ENCODE data around the gene DNAAF5.

DNAAF5 gene

DNA sequence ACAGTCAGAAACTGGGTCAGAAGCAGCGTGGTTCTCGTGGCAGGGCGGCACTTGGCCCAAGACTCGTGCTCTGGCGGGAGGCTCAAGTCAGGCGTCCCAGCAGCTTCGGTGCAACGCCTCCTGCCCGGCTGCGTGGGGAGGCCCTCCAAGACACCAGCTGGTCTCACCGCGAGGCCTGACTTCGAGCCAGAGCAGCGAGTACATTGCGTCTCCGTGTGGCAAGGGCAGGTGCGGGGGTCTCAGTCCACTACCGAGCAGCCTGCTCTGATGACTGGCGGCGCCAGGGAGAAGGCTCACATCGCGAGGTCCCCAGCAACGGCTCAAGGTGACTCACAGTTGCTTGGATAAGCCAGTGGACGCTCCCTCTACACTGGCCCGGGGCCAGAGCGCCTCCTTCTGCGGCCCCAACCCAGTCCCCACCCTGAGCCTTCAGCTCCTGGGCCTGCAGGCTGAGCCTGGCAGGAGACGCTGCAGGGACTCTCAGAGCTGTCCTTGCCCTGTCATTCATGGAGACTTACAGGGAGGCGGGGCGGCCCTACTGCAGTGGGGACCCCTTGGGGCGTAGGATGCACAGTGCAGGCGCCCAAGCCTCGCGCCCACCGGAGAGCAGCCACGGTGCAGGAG is 42.5 kb downstream of the DNAAF5 start:
- no peak for DNase-seq (ENCODE audit: low read depth)

DNA sequence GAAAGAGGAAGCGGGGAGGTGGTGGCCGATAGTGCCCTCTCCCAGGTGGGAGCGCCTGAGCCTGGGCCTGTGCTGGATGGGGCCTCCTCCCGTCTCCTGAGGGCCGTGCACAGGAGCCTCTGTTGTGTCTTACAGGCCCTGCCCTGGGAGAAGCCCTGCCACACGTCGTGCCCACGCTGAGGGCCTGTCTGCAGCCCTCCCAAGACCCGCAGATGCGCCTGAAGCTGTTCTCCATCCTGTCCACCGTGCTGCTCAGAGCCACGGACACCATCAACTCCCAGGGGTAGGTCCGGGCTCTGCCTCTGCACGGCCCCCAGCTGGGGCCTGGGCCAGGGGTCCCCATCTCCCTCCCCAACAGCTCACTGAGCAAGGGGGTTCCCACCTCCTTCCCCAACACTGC is 43.8 kb downstream of the DNAAF5 start:
- DNase-seq (ENCODE audit: low read depth): no peak

- no peak for DNase-seq (ENCODE audit: low read depth)
Measured at GRCh38 chr7:770741-771166, 44.3 kb downstream of the DNAAF5 start.

- no peak for DNase-seq (ENCODE audit: low read depth)
Measured at GRCh38 chr7:771234-772004, 44.9 kb downstream of the DNAAF5 start.

- DNase-seq (ENCODE audit: low read depth): no peak
Measured at GRCh38 chr7:772005-772294, 45.5 kb downstream of the DNAAF5 start.

DNA sequence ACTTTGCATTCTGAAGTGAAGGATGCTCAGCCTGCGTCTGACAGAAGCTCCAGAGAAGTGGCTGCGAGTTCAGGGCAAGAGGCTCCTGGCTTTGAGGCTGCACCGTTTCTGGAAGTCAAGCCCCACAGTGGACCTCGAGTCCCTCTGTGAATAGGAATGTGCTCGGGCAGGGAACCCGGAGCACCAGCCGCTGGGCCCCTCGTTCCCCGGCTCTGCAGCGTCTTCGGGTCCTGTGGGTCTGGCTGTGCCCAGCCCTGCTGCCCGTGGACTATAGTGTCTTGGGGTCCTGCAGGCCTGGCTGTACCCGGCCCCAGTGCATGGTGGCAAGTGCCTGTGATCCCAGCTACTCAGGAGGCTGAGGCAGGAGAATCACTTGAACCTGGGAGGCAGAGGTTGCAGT is 45.9 kb downstream of the DNAAF5 start:
- DNase-seq (ENCODE audit: low read depth): no peak

DNA sequence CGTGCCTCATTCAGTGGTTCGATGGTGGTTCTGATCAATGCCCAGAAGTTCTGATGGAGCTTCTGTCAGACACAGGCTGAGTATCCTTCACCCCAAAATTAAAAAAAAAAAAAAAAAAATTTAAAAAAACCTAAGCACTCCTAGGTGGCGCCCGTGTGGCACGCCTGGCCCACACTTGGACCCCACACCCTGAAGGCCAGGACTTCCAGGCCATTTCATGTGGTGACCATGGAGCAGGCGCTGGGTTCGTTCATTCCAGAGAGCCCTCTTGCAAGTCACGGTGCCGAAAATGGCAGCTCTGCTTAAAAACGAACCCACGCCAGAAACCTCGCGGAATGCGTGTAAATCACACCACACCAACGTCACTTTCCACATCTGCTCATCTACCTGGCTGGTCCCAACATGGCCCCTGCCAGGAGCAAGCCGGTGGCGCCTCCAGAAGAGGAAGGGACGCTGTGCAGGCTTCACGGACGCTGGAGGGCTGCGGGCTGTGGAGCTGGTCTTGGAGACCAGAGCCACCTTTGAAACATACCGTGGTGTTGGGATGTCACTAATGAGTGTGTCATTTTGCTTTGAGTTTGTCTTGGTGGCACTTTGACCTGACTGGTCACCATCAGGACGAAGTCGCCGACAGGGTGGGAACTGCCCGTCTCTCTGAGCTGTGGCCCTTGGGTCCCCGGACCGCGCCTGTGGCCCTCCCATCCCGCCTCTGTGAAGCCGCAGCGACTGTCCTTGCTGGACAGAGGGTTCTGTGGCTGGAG is 46.5 kb downstream of the DNAAF5 start:
- DNase-seq (ENCODE audit: low read depth): no peak

GRCh38 chr7:773622-773915 is 47.1 kb downstream of the DNAAF5 start:
- DNase-seq (ENCODE audit: low read depth): no peak

DNA sequence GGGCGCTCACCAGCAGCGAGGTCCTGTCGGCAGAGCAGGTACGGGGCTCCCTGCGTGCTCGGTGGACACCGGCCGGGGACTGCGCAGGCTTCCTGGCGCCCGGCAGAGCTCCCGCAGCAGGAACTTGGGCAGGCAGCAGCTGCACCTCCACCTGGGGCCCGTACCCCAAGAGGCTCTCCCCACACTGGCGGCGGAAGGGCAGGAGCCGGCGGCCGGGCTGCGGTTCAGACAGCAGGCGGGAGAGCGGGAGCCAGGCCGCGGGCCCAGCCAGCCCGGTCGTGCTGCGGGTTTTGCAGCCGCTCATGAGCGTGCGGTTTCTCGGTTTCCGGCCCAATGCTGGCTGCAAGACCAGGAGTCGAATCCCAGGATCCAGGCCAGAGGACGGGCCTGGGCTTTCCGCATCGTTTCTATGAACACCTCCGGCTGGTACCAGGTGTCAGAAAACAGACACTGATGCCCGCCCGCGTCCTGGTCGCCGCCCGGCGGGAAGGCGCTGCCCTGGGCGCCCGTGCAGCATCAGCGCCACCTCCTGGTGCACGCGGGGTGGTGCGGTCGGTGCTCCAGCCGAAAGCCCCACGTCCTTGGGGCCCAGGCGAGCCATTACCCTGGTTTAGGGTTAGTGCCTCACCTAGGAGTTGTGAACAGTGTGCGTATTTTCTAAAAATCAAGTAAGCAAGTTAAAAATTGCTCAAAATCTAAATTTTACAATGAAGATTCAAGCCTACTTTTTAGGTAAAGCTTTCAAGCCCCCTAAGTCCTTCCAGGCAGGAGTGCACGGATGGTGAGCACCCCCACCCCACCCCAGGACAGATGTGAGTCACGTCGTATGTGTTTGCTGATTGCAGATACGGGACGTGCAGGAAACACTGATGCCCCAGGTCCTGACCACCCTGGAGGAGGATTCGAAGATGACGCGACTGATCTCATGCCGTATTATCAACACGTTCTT is 47.9 kb downstream of the DNAAF5 start:
- no peak for DNase-seq (ENCODE audit: low read depth)

DNA sequence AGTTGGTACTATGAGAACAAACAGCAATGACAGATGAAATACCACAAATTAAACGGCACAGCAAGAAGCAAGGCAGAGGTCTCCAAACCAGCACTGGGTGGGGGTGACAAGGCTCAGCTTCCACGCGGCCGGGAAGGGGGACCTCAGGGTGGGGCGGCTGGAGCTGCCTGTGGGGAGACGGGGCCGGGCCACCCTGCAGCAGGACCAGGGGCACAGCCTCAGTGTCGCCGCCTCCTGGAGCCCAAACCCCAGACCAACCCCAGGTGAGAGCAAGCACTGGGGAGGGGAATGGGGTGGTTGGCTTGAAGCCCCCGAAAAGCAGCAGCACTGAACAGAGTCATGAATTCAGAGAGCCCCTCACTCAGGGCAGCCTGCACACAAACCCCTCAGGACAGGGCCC is 49.9 kb downstream of the DNAAF5 start:
- DNase-seq (ENCODE audit: low read depth): no peak

DNA sequence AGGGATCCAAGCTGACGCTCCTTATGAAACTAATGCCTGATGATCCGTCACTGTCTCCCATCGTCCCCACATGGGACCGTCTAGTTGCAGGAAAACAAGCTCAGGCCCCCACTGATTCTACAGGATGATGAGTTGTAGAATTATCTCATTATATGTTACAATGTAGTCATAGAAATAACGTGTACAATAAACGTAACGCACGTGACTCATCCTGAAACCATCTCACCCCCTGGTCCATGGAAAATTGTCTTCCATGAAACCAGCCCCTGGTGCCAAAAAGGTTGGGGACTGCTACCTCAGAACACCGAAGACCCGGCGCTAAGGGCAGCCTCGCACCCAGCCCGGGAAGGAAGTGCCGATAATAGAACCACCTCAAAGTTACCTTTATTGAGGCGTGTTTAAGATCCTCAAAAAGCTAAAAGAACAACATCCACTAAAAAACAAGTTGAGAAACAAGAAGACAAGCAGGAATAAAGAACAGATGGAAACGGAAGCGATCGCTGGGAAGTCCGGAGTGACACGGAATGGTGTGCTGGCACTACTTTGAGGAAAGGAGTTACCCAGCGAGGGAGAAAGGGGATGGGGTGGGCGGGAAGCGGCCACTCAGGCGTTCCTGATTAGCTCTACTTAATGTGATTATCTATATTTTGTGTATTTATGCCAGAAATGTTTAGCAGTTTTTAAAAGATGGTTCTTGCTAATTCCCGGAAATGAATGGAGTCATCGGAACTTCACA is 50.7 kb downstream of the DNAAF5 start:
- no peak for DNase-seq (ENCODE audit: low read depth)

DNA sequence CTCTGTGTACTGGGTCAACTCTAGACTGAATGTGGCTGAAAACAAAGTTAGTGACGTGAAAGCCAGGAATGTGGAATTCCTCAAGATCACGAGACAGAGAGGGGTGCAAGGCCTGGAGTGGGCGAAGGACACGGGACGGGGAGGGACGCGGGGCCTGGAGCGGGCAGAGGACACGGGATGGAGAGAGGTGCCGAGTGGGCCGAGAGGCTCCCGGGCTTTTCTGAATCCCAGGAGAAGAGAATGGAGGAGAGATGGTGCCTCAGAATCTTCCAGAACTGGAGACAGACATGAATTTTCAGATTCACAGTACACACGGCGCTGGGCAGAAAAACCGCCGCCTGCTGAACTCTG is 51.2 kb downstream of the DNAAF5 start:
- no peak for DNase-seq (ENCODE audit: low read depth)

DNA sequence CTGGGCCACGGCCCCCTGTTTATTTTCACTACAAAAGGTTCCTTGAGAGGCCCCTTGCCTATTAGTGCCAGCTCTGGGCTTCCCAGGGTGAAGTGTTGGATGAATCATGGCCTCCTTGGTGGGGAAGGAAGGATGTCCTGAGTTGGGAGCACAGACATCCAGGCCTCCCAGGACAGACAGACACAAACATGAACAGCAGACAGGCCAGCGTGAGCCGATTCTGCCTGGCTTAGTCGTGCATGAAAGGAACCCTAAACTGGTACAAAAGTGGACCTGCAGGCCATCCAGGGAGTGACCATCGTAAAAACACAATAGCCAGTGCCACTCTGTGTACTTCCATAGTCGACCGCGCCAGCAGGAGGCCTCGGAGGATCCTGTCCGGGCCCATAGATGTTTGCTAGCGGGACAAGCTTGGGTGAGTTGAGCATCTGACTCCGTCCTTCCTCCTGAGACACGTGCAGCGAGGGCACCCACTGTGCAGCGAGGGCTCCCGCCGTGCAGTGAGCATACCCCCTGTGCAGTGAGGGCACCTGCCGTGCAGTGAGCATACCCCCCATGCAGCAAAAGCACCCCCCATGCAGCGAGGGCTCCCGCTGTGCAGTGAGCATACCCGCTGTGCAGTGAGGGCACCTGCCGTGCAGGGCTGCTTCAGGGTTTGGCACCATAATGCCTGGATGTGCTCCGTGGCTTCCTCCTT is 51.9 kb downstream of the DNAAF5 start:
- no peak for DNase-seq (ENCODE audit: low read depth)

GRCh38 chr7:778968-779451 is 52.5 kb downstream of the DNAAF5 start:
- no peak for DNase-seq (ENCODE audit: low read depth)

GRCh38 chr7:779480-779879 is 53.0 kb downstream of the DNAAF5 start:
- DNase-seq (ENCODE audit: low read depth): no peak

DNA sequence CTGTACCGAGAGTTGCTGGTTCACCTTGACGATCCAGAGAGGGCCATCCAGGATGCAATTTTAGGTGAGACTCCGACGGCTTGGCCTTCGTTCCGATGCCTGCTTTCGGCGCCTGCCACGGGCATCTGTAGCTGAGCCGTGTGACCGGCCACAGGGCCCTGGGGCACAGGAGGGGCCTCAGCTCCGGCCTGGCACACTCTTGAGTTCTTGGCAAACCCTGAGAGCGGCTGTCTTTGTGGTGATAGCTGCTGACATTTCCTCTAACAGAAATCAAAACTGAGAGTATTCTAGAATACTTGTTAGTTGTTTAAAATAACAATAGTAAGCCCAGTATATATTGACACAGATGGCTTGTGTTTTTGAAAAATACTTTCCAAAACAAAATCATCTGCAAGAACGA is 53.6 kb downstream of the DNAAF5 start:
- no peak for DNase-seq (ENCODE audit: low read depth)

DNA sequence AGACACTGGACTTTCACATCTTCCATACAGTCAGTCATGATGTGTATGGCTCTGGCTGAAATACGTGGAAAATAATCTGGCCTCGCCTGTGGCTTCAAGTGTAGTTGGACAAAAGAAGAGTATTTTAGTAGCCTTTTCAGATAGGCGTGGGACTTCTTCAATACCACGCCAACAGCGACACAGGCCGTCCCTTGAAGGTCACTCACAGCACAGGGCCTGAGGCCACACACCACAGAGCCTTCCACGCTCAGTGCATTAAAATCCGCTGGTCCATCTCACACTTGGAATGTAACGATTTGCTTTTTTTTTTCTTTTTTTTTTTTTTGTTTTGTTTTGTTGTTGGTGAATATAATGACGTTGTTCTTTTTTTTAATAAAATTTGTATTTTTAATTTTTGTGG is 54.0 kb downstream of the DNAAF5 start:
- DNase-seq (ENCODE audit: low read depth): no peak

- DNase-seq (ENCODE audit: low read depth): no peak
Measured at GRCh38 chr7:781186-781849, 54.8 kb downstream of the DNAAF5 start.

DNA sequence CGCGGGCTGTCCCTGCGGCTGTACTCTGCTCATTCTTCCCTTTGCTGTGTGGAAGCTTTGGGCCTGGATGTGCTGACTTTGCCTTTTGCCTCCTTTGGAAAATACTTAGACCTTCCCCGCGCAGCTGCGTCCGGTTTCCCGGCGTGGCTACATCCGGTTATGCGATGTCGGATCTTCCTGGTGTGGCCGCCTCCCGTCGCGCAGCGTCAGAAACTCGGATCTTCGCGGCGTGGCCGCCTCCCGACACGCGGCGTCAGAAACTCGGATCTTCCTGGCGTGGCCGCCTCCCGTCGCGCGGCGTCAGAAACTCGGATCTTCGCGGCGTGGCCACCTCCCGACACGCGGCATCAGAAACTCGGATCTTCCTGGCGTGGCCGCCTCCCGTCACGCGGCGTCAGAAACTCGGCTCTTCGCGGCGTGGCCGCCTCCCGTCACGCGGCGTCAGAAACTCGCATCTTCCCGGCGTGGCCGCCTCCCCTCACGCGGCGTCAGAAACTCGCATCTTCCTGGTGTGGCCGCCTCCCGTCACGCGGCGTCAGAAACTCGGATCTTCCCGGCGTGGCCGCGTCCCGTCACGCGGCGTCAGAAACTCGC is 55.5 kb downstream of the DNAAF5 start:
- DNase-seq (ENCODE audit: low read depth): no peak
